Stomach (tissue), 9 donors: ENCODE measurements around the gene CACNA2D3. TPM values are rescaled to one million over a fixed set of nuclear protein-coding genes. Genes with fewer than 3 reads are reported as not detected.

Experiments used
- DNase-seq, 2 donors: peaks; one replicate each; pipeline versions ENCODE4 v3.0.0 to v3.0.0-alpha.2; 2013 to 2019
- H3K27ac ChIP-seq, 5 donors: fragments of 200-600 bp in 4 of 5; sonication (generic) in 4 of 5; one replicate each; pipeline ENCODE4 v1.5.1; 2013 to 2019; ENCODE audit warnings: mild to moderate bottlenecking in 1 of 5, moderate library complexity in 1 of 5
- H3K27me3 ChIP-seq, 3 donors: fragments of 200-600 bp; sonication (generic); one replicate each; pipeline ENCODE4 v1.5.1; 2017 to 2019; ENCODE audit warnings: mixed run types in 1 of 3
- H3K36me3 ChIP-seq, 4 donors: fragments of 200-600 bp; sonication (generic); 1 replicate in 3 of 4; 2 replicates in 1 of 4; pipeline ENCODE4 v1.5.1; 2016 to 2019
- H3K4me1 ChIP-seq, 4 donors: fragments of 200-600 bp; sonication (generic); one replicate each; pipeline ENCODE4 v1.5.1; 2016 to 2019
- H3K4me3 ChIP-seq, 4 donors: fragments of 200-600 bp; sonication (generic) in 3 of 4; one replicate each; pipeline ENCODE4 v1.5.1; 2016 to 2019; ENCODE audit warnings: mild to moderate bottlenecking in 1 of 4
- H3K9me3 ChIP-seq, 4 donors: fragments of 200-600 bp; sonication (generic); one replicate each; pipeline ENCODE4 v1.5.1; 2016 to 2019
- CTCF ChIP-seq, 7 experiments: fragments of 450-650 bp in 4 of 7; fragments of 200-600 bp in 3 of 7; sonication (generic) in 3 of 7; IDR thresholded peaks; one replicate each; pipeline ENCODE4 v1.5.1; 2016 to 2019; ENCODE audit warnings: antibody characterized with exemption in 7 of 7, control low read depth in 2 of 7, mild to moderate bottlenecking in 1 of 7
- EP300 ChIP-seq: sonication (generic); formaldehyde crosslinking; IDR thresholded peaks from one replicate; pipeline ENCODE4 v1.6.1; 2017; ENCODE audit warnings: antibody characterized with exemption
- POLR2A ChIP-seq, 4 donors: fragments of 450-650 bp; IDR thresholded peaks; one replicate each; pipeline ENCODE4 v1.6.1; 2016; ENCODE audit warnings: antibody characterized with exemption in 4 of 4, control low read depth in 2 of 4, mild to moderate bottlenecking in 1 of 4, moderate library complexity in 1 of 4
- POLR2AphosphoS5 ChIP-seq, 3 donors: sonication (generic); formaldehyde crosslinking; IDR thresholded peaks; one replicate each; pipeline ENCODE4 v1.6.1; 2016; ENCODE audit warnings: antibody characterized with exemption in 3 of 3
- WGBS, 5 donors: extraction: QIAGEN DNeasy Blood & Tissue Kit in 3 of 5; methylation state at CpG; one replicate each; pipeline versions ENCODE4 v1.1.5 to v1.1.7; 2013 to 2018; 5-methylcytosine and 5-hydroxymethylcytosine counted together
- intact Hi-C: fragments of 100-400 bp; cut with DNase I; formaldehyde crosslinking; loops from one replicate; pipeline ENCODE4 v1.15.1; 2023; ENCODE audit warnings: low total_unique reads
- polyA plus RNA-seq, 3 donors: library from polyadenylated mRNA; stranded (reverse); fragments of 200-250 nt; gene quantifications; one replicate each; pipeline ENCODE4 v1.2.3, GENCODE V29; 2013
- total RNA-seq, 5 donors: library from RNA; depleted of rRNA; stranded (reverse); fragments of >200 nt; gene quantifications; one replicate each; pipeline versions ENCODE4 v1.1.0 to v1.2.3, GENCODE V29; 2014 to 2016
- donor health status: healthy with polysubstance abuse.
- donor health status: Bipolar disorder and iron deficiency.
- donor health status: healthy.

The CACNA2D3 gene
- total and polyA plus RNA-seq, 8 donors = 0.56 to 54.0 (median 2.9) TPM; not detected in 1

- Histone ChIP-seq H3K4me3 (no peak overlapping the region), H3K27ac (no peak overlapping the region), H3K36me3 (no peaks in the 10 kb centered on the region), H3K4me1 (no peaks in the 10 kb centered on the region), H3K9me3 (no peaks in the 10 kb centered on the region), H3K27me3 (no peaks in the 10 kb centered on the region)
- WGBS, 5 donors = 62 to 69% (median 62%) methylated on average over 4 of the region's 4 CpGs
- no peak for DNase-seq
- no peak for TF ChIP-seq POLR2AphosphoS5 (IDR thresholded peaks at IDR 0.05)
- no peak for TF ChIP-seq POLR2A (IDR thresholded peaks at IDR 0.05)
- TF ChIP-seq EP300 = no peak
- TF ChIP-seq CTCF (IDR thresholded peaks at IDR 0.05) = no peak
- intact Hi-C loops = no loop called here
Measured at GRCh38 chr3:54773271-54773670, 650.9 kb downstream of the CACNA2D3 start.

GRCh38 chr3:54776601-54777000, 654.2 kb downstream of the CACNA2D3 start:
- intact Hi-C loops = no loop called here
- no peak for DNase-seq

GRCh38 chr3:54777141-54777540, 654.8 kb downstream of the CACNA2D3 start:
- H3K4me1 ChIP-seq = no peaks in the 10 kb centered on the region
- intact Hi-C loops = no loop called here

More at GRCh38 chr3:54776601-54777000, 654.2 kb downstream of the CACNA2D3 start:
- no peak overlapping the region for H3K4me3 ChIP-seq
- TF ChIP-seq CTCF (IDR thresholded peaks at IDR 0.05) = no peak
- TF ChIP-seq EP300 = no peak
- TF ChIP-seq POLR2A (IDR thresholded peaks at IDR 0.05) = no peak
- TF ChIP-seq POLR2AphosphoS5 (IDR thresholded peaks at IDR 0.05) = no peak
- H3K9me3 ChIP-seq = no peaks in the 10 kb centered on the region
- no peaks in the 10 kb centered on the region for H3K36me3 ChIP-seq
- no peak overlapping the region for H3K27ac ChIP-seq
- no peaks in the 10 kb centered on the region for H3K27me3 ChIP-seq
- no peaks in the 10 kb centered on the region for H3K4me1 ChIP-seq
- 86 to 94% (median 86%) methylated on average over 2 of the region's 2 CpGs for WGBS, 5 donors

GRCh38 chr3:54780336-54780735, 658.0 kb downstream of the CACNA2D3 start:
- Histone ChIP-seq H3K4me3 (no peak overlapping the region), H3K36me3 (no peaks in the 10 kb centered on the region), H3K4me1 (no peaks in the 10 kb centered on the region), H3K27me3 (no peaks in the 10 kb centered on the region), H3K9me3 (no peaks in the 10 kb centered on the region), H3K27ac (no peak overlapping the region)
- intact Hi-C loops = no loop called here
- no peak for TF ChIP-seq POLR2AphosphoS5 (IDR thresholded peaks at IDR 0.05)
- TF ChIP-seq EP300 = no peak
- no peak for DNase-seq

More at GRCh38 chr3:54777141-54777540, 654.8 kb downstream of the CACNA2D3 start:
- no peak overlapping the region for H3K4me3 ChIP-seq
- H3K36me3 ChIP-seq = no peaks in the 10 kb centered on the region
- H3K27me3 ChIP-seq = no peaks in the 10 kb centered on the region
- TF ChIP-seq CTCF (IDR thresholded peaks at IDR 0.05) = no peak
- TF ChIP-seq POLR2AphosphoS5 (IDR thresholded peaks at IDR 0.05) = no peak
- TF ChIP-seq POLR2A (IDR thresholded peaks at IDR 0.05) = no peak
- TF ChIP-seq EP300 = no peak
- no peaks in the 10 kb centered on the region for H3K9me3 ChIP-seq
- DNase-seq = no peak
- 65 to 73% (median 70%) methylated on average over 2 of the region's 2 CpGs for WGBS, 5 donors
- no peak overlapping the region for H3K27ac ChIP-seq

GRCh38 chr3:54781728-54782127, 659.4 kb downstream of the CACNA2D3 start:
- Histone ChIP-seq H3K36me3 (no peaks in the 10 kb centered on the region), H3K9me3 (no peaks in the 10 kb centered on the region), H3K27ac (no peak overlapping the region), H3K4me1 (no peaks in the 10 kb centered on the region), H3K4me3 (no peak overlapping the region), H3K27me3 (no peaks in the 10 kb centered on the region)
- 29 to 55% (median 50%) methylated on average over 1 of the region's 1 CpG for WGBS, 5 donors
- DNase-seq = no peak
- TF ChIP-seq POLR2AphosphoS5 (IDR thresholded peaks at IDR 0.05) = no peak
- no peak for TF ChIP-seq CTCF (IDR thresholded peaks at IDR 0.05)
- no peak for TF ChIP-seq EP300
- no peak for TF ChIP-seq POLR2A (IDR thresholded peaks at IDR 0.05)
- intact Hi-C loops = no loop called here
